Activated CD4-positive, alpha-beta T cell treated with anti-CD3 and anti-CD28 coated beads, Interleukin-2, amount 50 U/mL, for 24 hours (primary cell): Measurements from ENCODE around the gene SGCD.
"Not testable (repeated sequence)": the region's sequence is repeated elsewhere in the genome, so short reads cannot be mapped to it uniquely, and the experiment has no call there.

Experiments used
- DNase-seq, 2 donors: peaks; one replicate each; pipeline ENCODE4 v3.0.0-alpha.2; 2020; ENCODE audit warnings: low read depth in 1 of 2, low spot score in 1 of 2

Gene SGCD

GRCh38 chr5:156618601-156619000 lies 291.6 kb downstream of the SGCD start:
- no peak for DNase-seq

GRCh38 chr5:156621719-156622118 lies 294.8 kb downstream of the SGCD start:
- DNase-seq: no peak

GRCh38 chr5:156623381-156624040 lies 296.5 kb downstream of the SGCD start:
- DNase-seq: no peak

DNA sequence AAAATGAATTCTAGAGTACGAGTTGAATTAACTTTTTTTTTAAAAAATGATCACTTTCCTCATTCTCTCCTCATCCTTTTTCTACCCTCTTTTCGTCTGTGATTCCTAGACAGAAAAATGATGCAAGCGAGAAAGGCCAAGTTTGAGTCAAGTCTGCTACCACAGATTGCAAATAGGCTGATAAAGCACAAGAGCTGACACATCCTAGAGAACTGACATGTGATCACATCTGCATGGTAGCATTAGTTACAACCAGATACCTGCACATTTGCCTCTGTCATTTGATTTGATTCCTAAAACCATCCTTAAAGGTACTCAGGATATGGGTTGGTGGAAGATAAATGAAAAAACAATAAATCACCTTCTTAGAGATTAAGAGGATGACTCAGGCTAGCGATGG lies 297.7 kb downstream of the SGCD start:
- DNase-seq: no peak

- DNase-seq: no peak
Observed at GRCh38 chr5:156628421-156628820, 301.5 kb downstream of the SGCD start.

DNA sequence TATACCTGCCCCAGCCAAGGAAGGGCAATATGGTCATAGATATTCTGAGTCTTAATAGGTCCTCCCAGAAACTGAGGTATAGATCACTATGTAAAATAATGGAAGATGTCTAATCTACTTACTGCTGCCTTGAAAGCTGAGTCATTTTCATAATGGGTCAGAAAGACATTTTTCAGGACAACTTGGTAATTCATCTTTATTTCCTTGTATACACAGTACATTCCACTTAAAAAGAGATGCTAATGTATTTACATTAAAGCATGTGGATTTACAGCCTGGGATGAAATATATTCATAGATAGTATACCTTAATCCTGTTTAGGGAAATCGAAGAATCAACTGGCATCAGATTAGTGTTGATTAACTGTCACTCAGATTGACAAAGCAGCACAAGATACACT lies 304.0 kb downstream of the SGCD start:
- DNase-seq: no peak

- DNase-seq: no peak
Observed at GRCh38 chr5:156634301-156634700, 307.3 kb downstream of the SGCD start.

- no peak for DNase-seq
Observed at GRCh38 chr5:156640691-156641241, 313.8 kb downstream of the SGCD start.

DNA sequence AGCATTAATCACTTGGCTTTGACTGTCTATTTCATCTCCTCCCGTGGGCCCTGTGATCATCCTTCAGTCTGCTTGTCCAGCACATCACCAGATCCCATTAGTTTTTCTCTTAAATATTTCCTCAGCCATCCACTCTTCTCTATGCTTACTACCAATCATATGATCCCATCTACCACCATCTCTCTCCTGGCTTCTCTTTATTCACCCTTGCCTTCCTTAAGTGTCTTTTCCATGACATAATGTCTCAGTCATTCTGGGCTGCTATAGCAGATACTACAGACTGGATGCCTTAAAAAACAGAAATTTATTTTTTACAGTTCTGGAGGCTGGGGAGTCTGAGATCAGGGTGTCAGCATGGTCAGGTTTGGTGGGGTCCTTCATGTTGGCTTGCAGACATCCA lies 314.7 kb downstream of the SGCD start:
- no peak for DNase-seq

- DNase-seq: no peak
Observed at GRCh38 chr5:156647034-156647451, 320.1 kb downstream of the SGCD start.

GRCh38 chr5:156654444-156654843 lies 327.5 kb downstream of the SGCD start:
- DNase-seq: no peak

DNA sequence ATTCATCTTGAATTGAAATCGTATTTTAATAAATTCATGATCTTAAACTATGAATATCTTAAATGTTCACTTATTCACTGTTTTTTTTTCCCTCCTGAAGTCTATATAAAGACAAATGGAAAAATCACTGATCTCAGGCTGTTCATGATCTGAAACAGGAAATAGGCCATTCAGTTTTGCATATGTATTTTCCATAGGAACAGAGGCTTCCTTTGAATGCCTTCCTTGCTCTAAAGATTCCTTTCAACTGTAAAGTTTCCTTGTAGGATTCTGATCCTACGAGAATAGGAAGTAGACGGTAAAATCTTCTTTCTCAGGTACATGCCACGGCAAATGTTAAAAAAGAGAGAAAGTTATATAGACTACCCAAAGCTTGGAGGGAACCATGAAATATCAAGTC lies 328.8 kb downstream of the SGCD start:
- DNase-seq: no peak

GRCh38 chr5:156664832-156665231 lies 337.9 kb downstream of the SGCD start:
- DNase-seq: not testable (repeated sequence)

- not testable (repeated sequence) for DNase-seq
Observed at GRCh38 chr5:156666686-156667085, 339.7 kb downstream of the SGCD start.

DNA sequence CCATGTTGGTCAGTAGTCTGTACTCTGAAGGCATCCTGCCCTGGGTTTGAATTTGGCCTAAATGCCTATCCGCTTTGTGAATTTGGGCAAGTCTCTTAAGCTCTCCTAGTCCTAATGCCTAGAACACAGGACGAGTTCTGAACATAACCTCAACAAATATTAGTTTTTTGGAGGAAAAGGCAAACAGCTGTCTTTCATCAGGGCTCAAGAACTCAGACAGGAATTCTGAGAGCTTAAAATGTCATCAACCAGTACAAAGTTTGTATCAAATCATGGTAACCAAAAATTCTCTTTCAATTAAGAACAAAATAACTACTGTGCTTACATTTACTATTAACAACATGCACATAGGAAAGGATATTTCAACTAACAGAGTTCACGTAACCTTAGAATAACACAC lies 340.7 kb downstream of the SGCD start:
- DNase-seq: no peak

GRCh38 chr5:156669416-156669815 lies 342.5 kb downstream of the SGCD start:
- no peak for DNase-seq

GRCh38 chr5:156670615-156671014 lies 343.7 kb downstream of the SGCD start:
- no peak for DNase-seq

- DNase-seq: no peak
Observed at GRCh38 chr5:156675395-156675794, 348.4 kb downstream of the SGCD start.

DNA sequence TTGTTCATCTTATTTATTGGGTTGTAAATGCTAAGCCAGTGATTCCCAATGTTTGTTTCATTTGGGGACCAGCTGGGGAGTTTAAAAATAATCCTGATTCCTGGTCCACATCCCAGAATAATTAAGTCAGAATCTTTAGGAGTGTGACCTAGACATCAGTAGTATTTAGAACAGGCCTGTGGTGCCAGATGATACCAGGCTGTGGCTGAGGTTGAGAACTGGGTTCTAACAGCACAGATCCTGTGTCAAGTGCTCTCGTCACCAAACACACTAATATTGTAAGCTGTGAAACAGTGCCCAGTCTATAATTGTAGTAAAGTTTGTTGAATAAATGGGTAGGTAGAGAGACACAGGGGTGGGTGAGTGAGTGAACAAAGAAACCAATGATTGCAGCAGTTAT lies 351.0 kb downstream of the SGCD start:
- no peak for DNase-seq

DNA sequence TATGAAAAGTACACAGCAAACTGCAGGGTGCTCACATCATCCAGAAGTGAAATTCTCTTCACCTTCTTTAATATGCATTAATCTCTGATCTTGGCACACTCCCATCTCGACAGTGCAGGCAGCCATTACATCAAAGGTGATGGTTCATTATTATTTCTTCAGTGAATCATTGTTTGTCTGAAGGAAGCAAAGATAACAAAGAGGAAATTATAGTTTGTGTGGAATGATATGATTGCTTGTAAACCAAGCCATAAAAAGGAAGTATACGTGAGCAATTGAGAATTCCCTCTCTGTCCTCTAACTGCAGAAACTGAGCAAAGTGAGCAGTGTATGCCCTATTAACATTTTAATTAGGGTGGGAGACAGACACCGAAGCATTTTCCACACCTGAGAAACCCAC lies 351.5 kb downstream of the SGCD start:
- no peak for DNase-seq

DNA sequence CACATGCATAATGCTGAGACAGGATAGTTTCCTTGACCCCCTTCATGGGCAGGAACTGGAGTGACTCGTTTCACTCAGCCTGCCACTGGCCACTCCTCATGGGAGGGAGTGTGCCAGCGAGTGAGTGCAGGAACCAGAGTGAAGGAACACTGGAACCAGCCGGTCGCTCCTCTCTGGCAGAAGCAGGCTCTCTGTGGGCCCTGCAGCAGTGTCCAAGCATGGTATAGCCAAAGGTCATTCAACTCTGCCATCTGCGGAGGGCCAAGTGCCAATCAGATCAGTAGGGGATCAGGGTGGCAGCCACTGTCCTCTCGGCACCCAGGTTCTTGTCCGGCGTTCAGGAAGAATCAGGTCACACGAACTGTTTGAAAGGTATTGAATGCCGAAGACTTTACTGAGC lies 353.9 kb downstream of the SGCD start:
- no peak for DNase-seq

DNA sequence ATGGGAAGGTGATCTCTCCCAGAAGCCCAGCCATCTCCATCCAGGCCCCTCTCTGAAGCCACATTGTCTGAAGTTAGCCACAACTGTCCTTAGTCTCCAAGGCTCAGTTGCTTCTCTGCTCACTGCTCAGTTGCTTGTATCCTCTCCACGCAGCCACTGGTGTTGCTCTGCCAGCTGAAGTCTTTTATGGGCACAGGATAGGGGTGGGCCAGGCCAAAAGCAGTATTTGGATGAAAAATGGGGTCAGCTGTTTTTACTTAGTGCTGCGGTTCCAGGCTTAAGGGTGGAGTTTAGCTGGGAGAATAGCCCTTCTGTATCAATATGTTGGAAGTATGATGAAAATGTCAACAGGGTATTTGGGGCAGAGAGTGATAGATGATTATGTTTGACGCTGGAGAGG lies 354.3 kb downstream of the SGCD start:
- DNase-seq: no peak

GRCh38 chr5:156682971-156683370 lies 356.0 kb downstream of the SGCD start:
- no peak for DNase-seq
